BJ (cell line): ENCODE data around the gene ZBP1. TPM values are rescaled to one million over a fixed set of nuclear protein-coding genes. Genes with fewer than 3 reads are reported as not detected.

Source experiments
- CTCF ChIA-PET: fragments of 350-600 bp; formaldehyde crosslinking; extraction: SDS; loops from one replicate; lab custom pipeline; 2021; ENCODE audit warnings: antibody characterized with exemption, inconsistent platforms; lab: Yijun Ruan, JAX
- POLR2A ChIA-PET: fragments of 300-600 bp; sonication (Branson Sonifier 250); formaldehyde crosslinking; extraction: SDS; loops from one replicate; lab custom pipeline; 2021; ENCODE audit warnings: antibody characterized with exemption; lab: Charles Lee
- DNase-seq: peaks from one replicate; pipeline ENCODE4 v3.0.0-alpha.2; 2011; ENCODE audit warnings: low read depth
- H3K27me3 ChIP-seq: 2 replicates; pipeline ENCODE4 v1.6.0; 2011; ENCODE audit warnings: low read length; ENCODE audit not compliant: control insufficient read depth, insufficient read depth
- H3K36me3 ChIP-seq: 2 replicates; pipeline ENCODE4 v1.5.1; 2011; ENCODE audit warnings: low read length; ENCODE audit not compliant: control insufficient read depth, insufficient read depth
- H3K4me3 ChIP-seq: 2 replicates; pipeline ENCODE4 v1.5.1; 2011; ENCODE audit warnings: low read depth, mild to moderate bottlenecking, control low read depth, low read length
- CTCF ChIP-seq: IDR thresholded peaks from 2 replicates; pipeline ENCODE4 v1.5.1; 2011; ENCODE audit warnings: low read depth, mild to moderate bottlenecking, control low read depth, inconsistent platforms, low read length, moderate library complexity; ENCODE audit not compliant: insufficient read depth
- polyA plus RNA-seq: library from polyadenylated mRNA; depleted of rRNA; stranded (reverse); fragments of >200 nt; gene quantifications from 2 replicates; pipeline ENCODE4 v1.2.3, GENCODE V29; 2011

Gene ZBP1
- polyA plus RNA-seq, 1 experiment = not detected

- DNase-seq = no peak
- Histone ChIP-seq H3K4me3 (no peak overlapping the region), H3K36me3 (no peaks in the 10 kb centered on the region), H3K27me3 (peaks cover 5% of the 10 kb centered on the region)
- POLR2A ChIA-PET = no interaction called here
- CTCF ChIA-PET = interaction anchor here (0.6 to 1.5 kb wide), 3 partner anchors 118 to 594 kb away, joined by 3 to 5 read pairs (median 3); no protein-coding TSS in a partner anchor
- TF ChIP-seq CTCF = no peak
Observed at GRCh38 chr20:57619051-57619831, 985 bp downstream of the ZBP1 start.

GRCh38 chr20:57618764-57619050 lies 1.5 kb downstream of the ZBP1 start:
- no peak overlapping the region for H3K4me3 ChIP-seq
- POLR2A ChIA-PET = no interaction called here
- CTCF ChIA-PET = no interaction called here

DNA sequence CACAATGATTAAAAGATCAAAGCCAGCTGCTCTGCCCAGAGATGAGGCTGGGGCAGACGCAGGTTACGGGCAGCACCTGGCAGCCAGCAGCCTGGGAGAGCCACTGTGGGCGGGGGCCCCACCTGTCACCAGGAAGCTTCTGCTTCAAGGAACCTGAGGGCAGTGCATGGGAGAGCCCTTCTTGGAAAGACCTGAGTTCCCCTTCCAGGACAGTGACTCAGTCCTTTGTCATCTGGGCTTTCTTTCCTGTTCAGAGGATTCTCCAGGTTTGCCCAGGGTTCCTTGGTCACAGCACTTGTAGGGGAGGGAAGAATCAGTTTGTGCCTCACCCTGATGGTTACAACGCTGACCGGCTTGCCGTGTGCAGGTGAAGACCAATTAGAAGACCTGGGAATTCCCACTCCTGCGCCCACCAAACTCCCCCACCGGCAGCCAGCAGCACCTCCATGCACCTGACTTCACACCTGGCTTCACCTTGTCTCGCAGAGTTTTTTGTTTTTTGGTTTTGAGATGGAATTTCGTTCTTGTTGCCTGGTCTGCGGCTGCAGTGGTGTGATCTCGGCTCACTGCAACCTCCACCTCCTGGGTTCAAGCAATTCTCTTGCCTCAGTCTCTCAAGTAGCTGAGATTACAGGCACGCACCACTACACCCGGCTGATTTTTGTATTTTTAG lies 2.0 kb downstream of the ZBP1 start:
- Histone ChIP-seq H3K36me3 (no peaks in the 10 kb centered on the region), H3K4me3 (no peak overlapping the region), H3K27me3 (peaks cover 5% of the 10 kb centered on the region)
- ChIA-PET POLR2A (no interaction called here), CTCF (interaction anchor here (0.7 kb wide), 1 partner anchor 380 kb away, joined by 3 read pairs; no protein-coding TSS in a partner anchor)
- DNase-seq = no peak
- TF ChIP-seq CTCF = no peak

More at GRCh38 chr20:57618764-57619050, 1.5 kb downstream of the ZBP1 start:
- peaks cover 5% of the 10 kb centered on the region for H3K27me3 ChIP-seq
- no peak for TF ChIP-seq CTCF
- no peaks in the 10 kb centered on the region for H3K36me3 ChIP-seq
- no peak for DNase-seq

DNA sequence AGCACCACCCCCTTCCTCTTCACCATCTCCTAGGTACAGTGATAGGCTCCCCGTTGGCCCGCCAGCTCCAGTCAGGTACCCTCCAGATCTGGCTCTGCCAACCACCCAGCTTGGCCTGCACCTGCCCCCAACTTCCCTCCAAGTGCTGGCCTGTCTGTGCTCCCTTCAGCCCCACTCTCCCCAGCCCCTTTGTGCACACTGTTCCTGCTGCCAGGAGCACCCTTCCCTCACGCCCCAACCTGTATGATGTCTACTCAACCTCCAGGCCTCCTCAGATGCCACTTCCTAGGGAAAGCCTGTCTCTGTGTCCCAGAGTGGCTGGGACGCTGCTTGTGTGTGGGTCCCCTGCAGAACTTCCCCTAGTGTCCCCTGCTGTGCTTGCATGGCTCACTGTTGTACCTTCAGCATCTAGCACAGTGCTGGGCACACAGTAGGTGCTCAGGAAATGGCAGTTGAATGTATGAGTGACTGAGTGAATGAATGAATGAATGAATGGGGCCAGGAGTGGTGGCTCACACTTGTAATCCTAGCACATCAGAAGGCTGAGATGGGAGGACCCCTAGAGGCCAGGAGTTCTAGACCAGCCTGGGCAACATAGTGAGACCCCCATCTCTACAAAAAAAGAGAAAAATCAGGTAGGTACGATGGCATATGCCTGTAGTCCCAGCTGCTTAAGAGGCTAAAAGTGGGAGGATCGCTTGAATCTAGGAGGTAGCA lies 3.0 kb downstream of the ZBP1 start:
- no peak for TF ChIP-seq CTCF
- ChIA-PET CTCF (interaction anchor here (0.7 kb wide), 1 partner anchor 379 kb away, joined by 3 read pairs; no protein-coding TSS in a partner anchor), POLR2A (no interaction called here)
- H3K4me3 ChIP-seq = no peak overlapping the region
- no peaks in the 10 kb centered on the region for H3K36me3 ChIP-seq
- peaks cover 5% of the 10 kb centered on the region for H3K27me3 ChIP-seq
- no peak for DNase-seq
